Subcutaneous adipose tissue (tissue), 4 donors: ENCODE data around the gene KMT5C. TPM values are rescaled to one million over a fixed set of nuclear protein-coding genes. Genes with fewer than 3 reads are reported as not detected.

Experiments
- CTCF ChIP-seq: fragments of 450-650 bp; IDR thresholded peaks from one replicate; pipeline ENCODE4 v1.5.1; 2016; ENCODE audit warnings: low read depth, mild to moderate bottlenecking, control low read depth, antibody characterized with exemption, moderate library complexity
- total RNA-seq, 4 donors: library from RNA; depleted of rRNA; stranded (reverse); fragments of >200 nt; gene quantifications; one replicate each; pipeline ENCODE4 v1.1.0, GENCODE V29; 2016

KMT5C gene
- total RNA-seq, 4 donors from 2014 or later, result 7.0 to 24.1 (median 8.0) TPM

GRCh38 chr19:55310498-55310897 is 29.2 kb upstream of the KMT5C start:
- no peak for TF ChIP-seq CTCF

- TF ChIP-seq CTCF, result no peak
Observed at GRCh38 chr19:55311397-55311796, 28.3 kb upstream of the KMT5C start.

GRCh38 chr19:55311797-55312196 is 27.9 kb upstream of the KMT5C start:
- no peak for TF ChIP-seq CTCF

- no peak for TF ChIP-seq CTCF
Observed at GRCh38 chr19:55312621-55313512, 26.8 kb upstream of the KMT5C start.

- TF ChIP-seq CTCF, result no peak
Observed at GRCh38 chr19:55314396-55314795, 25.3 kb upstream of the KMT5C start.

GRCh38 chr19:55315956-55316525 is 23.6 kb upstream of the KMT5C start:
- no peak for TF ChIP-seq CTCF

- no peak for TF ChIP-seq CTCF
Observed at GRCh38 chr19:55316646-55317045, 23.0 kb upstream of the KMT5C start.
